Right lobe of liver (tissue), 4 donors: ENCODE measurements around the gene PPP4R2.

Source experiments
- POLR2A ChIP-seq: fragments of 450-650 bp; IDR thresholded peaks from one replicate; pipeline ENCODE4 v1.6.1; 2017; ENCODE audit warnings: antibody characterized with exemption, mild to moderate bottlenecking
- TF ChIP-seq, protein P1 (sequence below), 4 donors: fragments of 200-600 bp in 3 of 4; fragments of 450-650 bp in 1 of 4; IDR thresholded peaks; one replicate each; pipeline versions ENCODE4 v1.5.1 to v1.8.0; 2016 to 2022; ENCODE audit warnings: antibody characterized with exemption in 4 of 4, mild to moderate bottlenecking in 2 of 4
- donor health status: DM: no; HTN: no; CAD: no.
- donor health status: DM: no; HTN: no; CAD: no.
- donor health status: DM: no; HTN: yes; CAD: no.

DNA sequence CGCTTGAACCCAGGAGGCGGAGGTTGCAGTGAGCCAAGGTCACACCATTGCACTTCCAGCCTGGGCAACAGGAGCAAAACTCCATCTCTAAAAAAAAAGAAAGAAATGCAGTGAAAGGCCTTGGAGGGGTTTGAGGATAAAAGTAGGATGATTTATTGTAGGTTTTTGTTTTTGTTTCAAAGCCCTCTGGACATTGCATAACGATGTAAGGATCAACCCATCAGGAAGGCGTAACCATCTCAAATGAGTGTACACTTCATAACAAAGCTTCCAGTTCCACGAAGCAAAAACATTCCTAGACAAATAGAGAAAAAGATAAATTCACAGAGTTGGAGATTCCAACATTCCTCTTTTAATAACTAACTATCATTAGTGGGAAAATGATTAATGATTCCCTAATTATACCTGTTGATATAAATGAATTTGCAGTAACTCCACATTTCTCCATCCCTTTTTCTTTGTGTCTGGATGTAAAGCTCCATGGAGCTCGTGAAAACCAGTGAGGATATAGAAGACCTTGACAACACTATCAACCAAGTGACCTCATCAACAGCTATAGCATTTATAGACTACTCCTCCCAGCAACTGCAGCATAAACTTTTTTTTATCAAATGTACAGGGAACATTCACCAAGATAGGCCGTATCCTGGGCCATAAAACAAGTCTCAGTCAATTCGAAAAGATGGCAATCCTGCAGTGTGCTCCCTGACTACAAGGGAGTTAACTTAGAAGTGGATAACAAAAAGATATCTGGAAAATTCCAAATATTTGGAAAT lies 48.7 kb upstream of the PPP4R2 start:
- TF ChIP-seq POLR2A, result no peak
- TF ChIP-seq, protein P1, sequence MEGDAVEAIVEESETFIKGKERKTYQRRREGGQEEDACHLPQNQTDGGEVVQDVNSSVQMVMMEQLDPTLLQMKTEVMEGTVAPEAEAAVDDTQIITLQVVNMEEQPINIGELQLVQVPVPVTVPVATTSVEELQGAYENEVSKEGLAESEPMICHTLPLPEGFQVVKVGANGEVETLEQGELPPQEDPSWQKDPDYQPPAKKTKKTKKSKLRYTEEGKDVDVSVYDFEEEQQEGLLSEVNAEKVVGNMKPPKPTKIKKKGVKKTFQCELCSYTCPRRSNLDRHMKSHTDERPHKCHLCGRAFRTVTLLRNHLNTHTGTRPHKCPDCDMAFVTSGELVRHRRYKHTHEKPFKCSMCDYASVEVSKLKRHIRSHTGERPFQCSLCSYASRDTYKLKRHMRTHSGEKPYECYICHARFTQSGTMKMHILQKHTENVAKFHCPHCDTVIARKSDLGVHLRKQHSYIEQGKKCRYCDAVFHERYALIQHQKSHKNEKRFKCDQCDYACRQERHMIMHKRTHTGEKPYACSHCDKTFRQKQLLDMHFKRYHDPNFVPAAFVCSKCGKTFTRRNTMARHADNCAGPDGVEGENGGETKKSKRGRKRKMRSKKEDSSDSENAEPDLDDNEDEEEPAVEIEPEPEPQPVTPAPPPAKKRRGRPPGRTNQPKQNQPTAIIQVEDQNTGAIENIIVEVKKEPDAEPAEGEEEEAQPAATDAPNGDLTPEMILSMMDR (IDR thresholded peaks at IDR 0.05), result no peak
